Osteocyte (in vitro differentiated cells): ENCODE measurements around the gene PPP4R2. TPM values are rescaled to one million over a fixed set of nuclear protein-coding genes. Genes with fewer than 3 reads are reported as not detected.

Source experiments
- DNase-seq: peaks from one replicate; pipeline ENCODE4 v3.0.0; 2021; ENCODE audit warnings: mixed read lengths; ENCODE audit not compliant: unreplicated experiment; ENCODE audit errors: extremely low spot score
- H3K27ac Mint-ChIP-seq: one replicate; pipeline ENCODE4 v1.8.0; 2021; ENCODE audit warnings: mild to moderate bottlenecking, mixed read lengths; ENCODE audit not compliant: unreplicated experiment
- H3K27me3 Mint-ChIP-seq: one replicate; pipeline ENCODE4 v1.8.0; 2021; ENCODE audit warnings: mixed read lengths; ENCODE audit not compliant: unreplicated experiment
- H3K36me3 Mint-ChIP-seq: one replicate; pipeline ENCODE4 v1.8.0; 2021; ENCODE audit warnings: mixed read lengths; ENCODE audit not compliant: unreplicated experiment
- H3K4me1 Mint-ChIP-seq: one replicate; pipeline ENCODE4 v1.8.0; 2021; ENCODE audit warnings: mixed read lengths; ENCODE audit not compliant: unreplicated experiment
- H3K4me3 Mint-ChIP-seq: one replicate; pipeline ENCODE4 v1.8.0; 2021; ENCODE audit warnings: mild to moderate bottlenecking, moderate library complexity, mixed read lengths; ENCODE audit not compliant: unreplicated experiment
- H3K9me3 Mint-ChIP-seq: one replicate; pipeline ENCODE4 v1.8.0; 2021; ENCODE audit warnings: mixed read lengths; ENCODE audit not compliant: unreplicated experiment
- total RNA-seq: library from RNA; stranded (reverse); gene quantifications from 2 replicates; pipeline ENCODE4 v1.2.1, GENCODE V29; 2021
- TF ChIP-seq, protein P1 (sequence below): fragments of 200-600 bp; sonication (generic); IDR thresholded peaks from 2 replicates; pipeline ENCODE4 v1.5.0; 2021; ENCODE audit warnings: antibody characterized with exemption, mild to moderate bottlenecking, moderate library complexity

PPP4R2 gene
- total RNA-seq, 1 donor from 2014 or later: 61.6 TPM

DNA sequence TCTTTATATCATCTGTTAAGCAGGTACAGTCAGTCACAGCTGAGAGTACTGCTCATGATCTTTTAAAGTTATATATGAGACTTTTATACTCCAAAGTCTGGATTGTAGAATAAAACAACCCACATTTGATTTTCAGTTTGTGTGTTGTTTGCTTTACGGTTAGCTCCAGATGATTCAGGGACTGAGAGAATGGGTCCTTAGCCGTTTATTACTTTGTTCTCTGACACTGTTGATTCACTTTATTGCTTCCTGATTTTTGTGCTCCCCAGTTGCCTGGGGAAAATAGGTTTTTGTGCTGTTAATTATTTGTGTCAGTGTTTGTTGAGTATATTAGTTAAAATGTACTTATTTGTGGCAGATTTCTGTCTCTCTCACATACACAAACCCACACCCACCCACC is 56.2 kb downstream of the PPP4R2 start:
- Mint-ChIP-seq H3K27ac (no peak overlapping the region), H3K9me3 (no peaks in the 10 kb centered on the region), H3K4me3 (no peak overlapping the region), H3K27me3 (no peaks in the 10 kb centered on the region), H3K36me3 (peaks cover 6% of the 10 kb centered on the region), H3K4me1 (peaks cover 22% of the 10 kb centered on the region)
- TF ChIP-seq, protein P1, sequence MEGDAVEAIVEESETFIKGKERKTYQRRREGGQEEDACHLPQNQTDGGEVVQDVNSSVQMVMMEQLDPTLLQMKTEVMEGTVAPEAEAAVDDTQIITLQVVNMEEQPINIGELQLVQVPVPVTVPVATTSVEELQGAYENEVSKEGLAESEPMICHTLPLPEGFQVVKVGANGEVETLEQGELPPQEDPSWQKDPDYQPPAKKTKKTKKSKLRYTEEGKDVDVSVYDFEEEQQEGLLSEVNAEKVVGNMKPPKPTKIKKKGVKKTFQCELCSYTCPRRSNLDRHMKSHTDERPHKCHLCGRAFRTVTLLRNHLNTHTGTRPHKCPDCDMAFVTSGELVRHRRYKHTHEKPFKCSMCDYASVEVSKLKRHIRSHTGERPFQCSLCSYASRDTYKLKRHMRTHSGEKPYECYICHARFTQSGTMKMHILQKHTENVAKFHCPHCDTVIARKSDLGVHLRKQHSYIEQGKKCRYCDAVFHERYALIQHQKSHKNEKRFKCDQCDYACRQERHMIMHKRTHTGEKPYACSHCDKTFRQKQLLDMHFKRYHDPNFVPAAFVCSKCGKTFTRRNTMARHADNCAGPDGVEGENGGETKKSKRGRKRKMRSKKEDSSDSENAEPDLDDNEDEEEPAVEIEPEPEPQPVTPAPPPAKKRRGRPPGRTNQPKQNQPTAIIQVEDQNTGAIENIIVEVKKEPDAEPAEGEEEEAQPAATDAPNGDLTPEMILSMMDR: no peak
- no peak for DNase-seq

DNA sequence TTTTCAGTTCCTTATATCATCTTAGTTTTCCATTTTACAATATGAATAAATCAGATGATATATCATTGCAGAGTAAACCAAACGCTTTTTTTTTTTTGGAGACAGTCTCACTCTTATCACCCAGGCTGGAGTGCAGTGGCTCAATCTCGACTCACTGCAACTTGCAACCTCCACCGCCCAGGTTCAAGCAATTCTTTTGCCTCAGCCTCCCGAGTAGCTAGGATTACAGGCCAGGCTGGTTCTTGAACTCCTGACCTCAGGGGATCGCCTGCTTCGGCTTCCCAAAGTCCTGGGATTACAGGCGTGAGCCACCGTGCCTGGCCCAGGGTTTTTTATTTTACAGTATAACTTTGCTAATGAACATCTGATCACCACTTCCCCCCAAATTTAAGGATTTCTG is 59.0 kb downstream of the PPP4R2 start:
- no peak for DNase-seq
- Mint-ChIP-seq H3K4me1 (peaks cover 35% of the 10 kb centered on the region), H3K4me3 (no peak overlapping the region), H3K36me3 (peaks cover 10% of the 10 kb centered on the region), H3K9me3 (no peaks in the 10 kb centered on the region), H3K27ac (no peak overlapping the region), H3K27me3 (no peaks in the 10 kb centered on the region)
- TF ChIP-seq, protein P1: no peak

DNA sequence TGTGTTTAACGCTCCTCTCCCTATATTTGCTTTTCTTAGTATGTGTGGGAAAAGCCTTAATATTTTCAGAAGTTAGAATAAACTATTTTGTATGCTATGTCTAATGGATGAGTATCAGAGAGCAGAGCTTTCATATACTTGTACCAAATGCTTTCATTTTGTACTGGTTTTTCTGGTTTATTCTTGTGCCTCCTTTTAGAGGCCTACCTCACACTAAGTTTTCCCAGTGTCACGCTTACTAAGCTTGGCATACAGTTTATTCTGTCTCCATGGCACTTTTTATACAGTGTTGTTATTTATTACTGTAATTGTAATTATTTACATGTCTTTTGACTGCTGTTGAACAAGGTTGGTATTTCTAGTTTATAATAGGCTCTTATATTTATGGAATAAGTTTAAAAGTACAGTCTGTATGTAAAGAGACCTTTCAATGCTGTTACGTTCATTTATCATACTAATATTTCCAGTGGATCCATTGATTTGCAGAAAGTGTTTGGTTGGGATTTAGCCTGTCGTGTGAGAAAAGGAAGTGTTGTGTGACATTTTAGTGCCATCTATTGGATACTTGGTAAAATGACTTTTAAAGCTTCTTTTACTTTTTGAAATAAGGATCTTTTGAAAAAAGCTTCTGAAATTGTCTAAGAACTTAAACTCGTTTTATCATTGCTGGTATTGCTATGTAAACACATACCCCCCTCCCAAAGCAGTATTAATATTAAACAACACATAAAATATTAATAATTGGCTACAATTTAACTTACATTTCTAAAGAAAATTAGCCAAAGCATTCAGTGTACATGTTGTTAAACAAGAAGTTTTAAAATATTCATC is 59.6 kb downstream of the PPP4R2 start:
- DNase-seq: no peak
- Mint-ChIP-seq H3K27me3 (no peaks in the 10 kb centered on the region), H3K27ac (peak overlapping the region; percentile 29)

DNA sequence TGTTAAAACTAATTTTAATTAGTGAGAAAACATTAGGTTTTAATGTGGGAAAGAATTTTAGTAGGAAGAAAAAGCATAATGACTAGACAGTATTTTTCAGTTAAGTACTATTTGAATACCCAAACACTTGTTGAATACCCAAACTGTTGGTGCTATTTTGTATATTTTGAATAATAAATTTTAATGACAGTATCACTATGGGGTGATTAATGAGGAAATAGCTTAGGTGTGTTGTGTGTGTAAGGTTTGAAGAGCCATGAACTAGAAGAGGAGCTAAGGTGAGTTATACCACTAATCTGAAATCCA is 60.2 kb downstream of the PPP4R2 start:
- peaks cover 10% of the 10 kb centered on the region for H3K36me3 Mint-ChIP-seq
- H3K4me3 Mint-ChIP-seq: no peak overlapping the region
- H3K9me3 Mint-ChIP-seq: no peaks in the 10 kb centered on the region
- TF ChIP-seq, protein P1: no peak
- no peaks in the 10 kb centered on the region for H3K27me3 Mint-ChIP-seq
- peaks cover 42% of the 10 kb centered on the region for H3K4me1 Mint-ChIP-seq
- DNase-seq: no peak
- H3K27ac Mint-ChIP-seq: no peak overlapping the region

More for the DNA sequence above, 59.6 kb downstream of the PPP4R2 start:
- no peaks in the 10 kb centered on the region for H3K9me3 Mint-ChIP-seq
- peaks cover 10% of the 10 kb centered on the region for H3K36me3 Mint-ChIP-seq
- H3K4me1 Mint-ChIP-seq: peaks cover 38% of the 10 kb centered on the region
- H3K4me3 Mint-ChIP-seq: no peak overlapping the region
- TF ChIP-seq, protein P1: peak; percentile 64

DNA sequence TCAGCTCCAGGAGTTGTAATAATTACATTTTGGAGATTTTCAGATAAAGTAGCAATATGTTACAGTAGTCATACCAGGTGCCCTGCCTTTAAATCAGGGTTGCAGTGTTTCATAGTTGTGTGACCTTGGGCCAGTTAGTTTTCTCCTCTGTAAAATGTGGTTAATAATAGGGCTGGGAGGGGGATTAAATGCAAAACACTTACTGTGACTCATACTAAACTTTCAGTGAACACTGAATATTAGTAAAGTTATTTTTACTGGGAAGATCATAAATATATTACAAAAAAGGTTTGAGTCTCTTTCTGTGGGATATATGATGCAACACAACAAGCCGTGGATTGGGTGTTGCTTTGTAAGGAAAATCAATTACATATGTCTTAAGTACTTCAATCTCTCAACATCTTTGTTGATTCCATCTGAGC is 63.7 kb downstream of the PPP4R2 start:
- TF ChIP-seq, protein P1: no peak
- peak overlapping the region; percentile 72 for H3K27ac Mint-ChIP-seq
- peaks cover 25% of the 10 kb centered on the region for H3K36me3 Mint-ChIP-seq
- DNase-seq: no peak
- no peaks in the 10 kb centered on the region for H3K27me3 Mint-ChIP-seq
- H3K4me3 Mint-ChIP-seq: no peak overlapping the region
- no peaks in the 10 kb centered on the region for H3K9me3 Mint-ChIP-seq
- peaks cover 40% of the 10 kb centered on the region for H3K4me1 Mint-ChIP-seq
